Activated CD8-positive, alpha-beta memory T cell treated with anti-CD3 and anti-CD28 coated beads for 36 hours (primary cell): ENCODE measurements around the gene MRGPRX2. TPM values are rescaled to one million over a fixed set of nuclear protein-coding genes. Genes with fewer than 3 reads are reported as not detected.

ENCODE experiments used
- CTCF ChIA-PET: fragments of 350-600 bp; sonication (Branson Sonifier 250); formaldehyde crosslinking; loops from one replicate; lab custom pipeline; 2021; ENCODE audit warnings: antibody characterized with exemption; lab: Charles Lee
- POLR2A ChIA-PET: fragments of 350-600 bp; sonication (Branson Sonifier 250); formaldehyde crosslinking; loops from one replicate; lab custom pipeline; 2021; ENCODE audit warnings: antibody characterized with exemption; lab: Charles Lee
- total RNA-seq, 2 experiments: library from RNA; stranded (reverse); gene quantifications; one replicate each; pipeline ENCODE4 v1.2.3, GENCODE V29; 2021

The MRGPRX2 gene
- not detected for total RNA-seq

DNA sequence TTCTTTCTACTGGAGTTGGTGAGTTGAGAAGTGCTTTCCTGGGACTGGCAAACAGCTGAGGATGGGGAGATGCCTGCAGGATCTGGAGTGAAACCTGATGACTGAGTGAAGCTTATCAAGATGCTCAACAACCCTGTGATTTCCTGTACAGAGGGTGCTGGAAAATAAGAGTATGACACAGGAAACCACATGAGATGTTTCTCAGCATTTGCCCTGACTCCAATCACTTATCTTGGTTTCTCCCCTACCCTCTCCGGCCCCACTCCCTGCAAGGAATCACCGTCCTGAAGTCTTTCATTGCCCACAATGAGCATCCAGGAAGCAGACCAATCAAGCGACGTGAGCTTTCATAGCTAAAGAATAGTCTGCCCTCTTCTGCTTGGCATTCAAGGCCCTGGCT, at the start of gene MRGPRX2:
MRGPRX2 (minus strand) TSS at position 89 of the 400 bp plus-strand sequence. CDS start 4,315 bp downstream, outside the sequence.
- ChIA-PET CTCF (interaction anchor here (2.8 kb wide), 1 partner anchor 10 kb away, joined by 14 read pairs; no protein-coding TSS in a partner anchor), POLR2A (no interaction called here)

DNA sequence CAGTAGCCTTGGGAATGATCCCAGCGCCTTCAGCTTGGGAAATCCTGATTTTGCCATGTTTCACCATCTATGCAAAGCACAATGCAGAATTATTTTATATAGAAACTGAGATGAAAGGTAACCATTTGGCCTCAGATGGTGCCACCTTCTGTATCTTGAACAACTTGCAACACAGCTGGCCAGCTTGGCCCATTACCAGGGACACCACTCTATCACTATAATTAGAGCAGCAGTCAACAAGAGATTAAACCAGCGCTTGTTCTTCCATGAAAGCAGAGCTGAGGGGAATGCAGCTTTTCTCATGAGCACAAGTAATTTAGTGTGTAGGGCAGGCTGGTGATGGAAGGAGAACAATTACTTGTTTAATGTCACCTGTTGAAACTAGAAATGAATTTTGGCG, 49.8 kb upstream of the MRGPRX2 start:
- CTCF ChIA-PET: interaction anchor here (1.3 to 1.4 kb wide), 2 partner anchors 32 to 39 kb away, joined by 3 to 4 read pairs; no protein-coding TSS in a partner anchor
- POLR2A ChIA-PET: no interaction called here

DNA sequence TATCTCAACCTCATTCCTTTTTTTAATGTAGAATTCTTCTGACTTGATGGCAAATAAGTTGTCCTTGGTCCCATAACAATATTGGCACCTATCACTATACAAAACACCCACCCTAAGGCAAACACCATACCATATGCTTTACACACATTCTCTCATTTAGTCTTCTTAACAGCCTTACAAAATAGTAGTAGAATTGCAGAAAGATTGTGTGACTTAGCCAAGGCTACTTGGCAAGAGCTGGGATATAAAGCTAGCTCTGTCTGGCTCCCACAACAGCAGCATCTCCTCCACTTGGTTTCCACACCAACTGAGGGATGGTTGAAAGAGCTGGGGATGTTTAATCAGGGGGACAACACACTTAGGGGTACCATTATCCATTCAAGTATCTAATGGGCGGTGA, 46.6 kb upstream of the MRGPRX2 start:
- ChIA-PET CTCF (no interaction called here), POLR2A (no interaction called here)

DNA sequence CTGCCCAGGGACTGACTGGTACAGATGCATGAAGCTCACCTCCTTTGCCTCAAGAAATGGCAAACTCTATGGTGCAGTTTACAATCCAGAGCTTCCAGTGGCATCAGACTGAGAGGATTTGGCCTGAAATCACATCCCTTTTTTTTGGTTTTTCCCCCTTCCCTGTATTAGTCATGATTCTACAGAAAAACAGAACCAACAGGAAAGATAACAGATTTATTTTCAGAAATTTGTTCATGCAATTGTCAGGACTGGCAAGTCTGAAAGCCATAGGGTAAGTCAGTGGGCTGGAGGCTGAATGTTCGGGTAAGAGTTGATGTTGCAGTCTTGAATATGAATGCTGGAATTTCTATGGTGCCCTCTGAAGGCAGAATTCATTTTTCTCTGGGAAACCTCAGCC, 44.5 kb upstream of the MRGPRX2 start:
- CTCF ChIA-PET: no interaction called here
- POLR2A ChIA-PET: no interaction called here

DNA sequence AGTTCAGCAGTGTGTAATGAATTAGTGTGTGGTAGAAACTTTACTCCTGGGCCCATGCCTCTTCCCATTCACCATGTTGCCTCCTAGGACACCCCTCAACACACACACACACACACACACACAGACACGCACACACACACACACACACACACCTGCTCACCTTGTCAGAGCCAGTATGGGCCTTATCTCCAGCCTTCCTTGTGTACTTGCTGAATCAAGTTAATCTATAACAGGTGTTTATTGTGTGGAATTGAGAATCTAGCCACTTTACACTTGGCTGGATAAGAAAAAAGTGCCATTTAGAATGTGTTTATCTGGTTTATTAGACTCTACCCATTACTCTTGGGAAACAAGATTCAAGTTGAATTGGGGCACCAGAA, 42.0 kb upstream of the MRGPRX2 start:
- CTCF ChIA-PET: interaction anchor here (1.2 kb wide), 1 partner anchor 26 kb away, joined by 3 read pairs; no protein-coding TSS in a partner anchor
- POLR2A ChIA-PET: no interaction called here

DNA sequence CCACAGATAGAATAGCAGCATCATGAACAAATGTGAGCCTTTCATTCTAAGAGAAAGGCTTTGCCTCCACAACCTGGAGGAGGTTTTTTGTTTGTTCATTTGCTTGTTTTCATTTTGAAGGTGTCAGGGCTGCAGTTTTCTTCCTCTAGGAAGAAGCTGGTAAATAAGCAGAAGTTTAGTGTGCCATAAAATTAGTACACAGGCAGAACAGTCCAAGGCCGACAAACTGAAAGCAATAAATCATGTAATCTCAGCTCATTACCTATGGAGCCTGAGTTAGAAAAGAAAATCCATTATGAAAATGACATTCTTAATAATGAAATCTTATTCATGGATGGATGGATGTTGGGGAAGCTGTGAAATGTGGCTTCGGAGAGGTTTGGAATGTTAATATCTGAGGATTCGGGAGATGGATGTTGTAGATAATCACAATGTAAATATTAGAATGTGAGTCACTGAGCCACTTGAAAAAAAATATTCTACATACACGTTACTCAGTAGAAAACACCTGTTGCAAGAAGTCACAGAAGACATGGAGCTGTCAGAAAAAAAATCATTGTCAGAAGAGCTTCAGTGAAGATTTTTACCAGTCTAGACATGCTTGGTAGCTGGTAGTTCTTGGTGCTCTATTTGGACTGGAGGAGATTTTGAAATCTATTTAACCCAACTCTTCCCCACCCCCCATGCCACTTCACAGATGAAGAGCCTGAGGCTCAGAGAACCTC, 41.4 kb upstream of the MRGPRX2 start:
- ChIA-PET CTCF (no interaction called here), POLR2A (no interaction called here)

DNA sequence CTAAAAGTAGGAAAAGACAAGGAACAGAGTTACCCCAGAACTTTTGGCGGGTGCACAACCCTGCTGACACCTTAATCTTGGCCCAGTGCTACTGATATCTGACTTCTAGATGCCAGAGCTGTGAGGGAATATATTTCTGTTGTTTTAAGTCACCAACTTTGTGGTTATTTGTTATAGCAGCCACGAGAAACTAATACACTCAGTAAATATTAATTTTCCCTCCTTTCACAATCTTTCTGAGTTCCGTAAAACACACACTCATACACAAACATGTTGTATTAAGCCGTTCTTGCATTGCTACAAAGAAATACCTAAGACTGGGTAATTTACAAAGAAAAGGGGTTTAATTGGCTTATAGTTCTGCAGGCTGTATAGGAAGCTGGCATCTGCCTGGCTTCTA, 40.4 kb upstream of the MRGPRX2 start:
- POLR2A ChIA-PET: no interaction called here
- CTCF ChIA-PET: no interaction called here

DNA sequence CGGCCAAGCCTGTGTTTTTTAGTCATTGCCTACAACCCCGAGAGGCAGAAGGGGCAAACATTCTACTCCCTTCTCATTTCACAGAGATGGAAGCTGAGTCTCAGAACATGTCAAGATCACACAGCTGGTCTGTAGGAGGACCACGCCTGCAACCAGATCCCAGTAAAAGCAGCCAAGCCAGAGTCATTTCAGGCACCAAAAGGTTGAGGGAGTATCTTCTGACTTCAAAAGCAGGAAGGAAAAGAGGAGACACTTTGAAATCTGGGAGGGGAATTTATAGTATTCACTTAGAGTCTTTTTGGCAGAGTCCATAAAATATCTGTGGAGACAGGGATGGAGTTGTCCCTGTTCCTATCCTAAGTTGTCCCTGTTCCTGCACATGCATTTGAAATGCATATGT, 38.6 kb upstream of the MRGPRX2 start:
- ChIA-PET POLR2A (no interaction called here), CTCF (no interaction called here)

DNA sequence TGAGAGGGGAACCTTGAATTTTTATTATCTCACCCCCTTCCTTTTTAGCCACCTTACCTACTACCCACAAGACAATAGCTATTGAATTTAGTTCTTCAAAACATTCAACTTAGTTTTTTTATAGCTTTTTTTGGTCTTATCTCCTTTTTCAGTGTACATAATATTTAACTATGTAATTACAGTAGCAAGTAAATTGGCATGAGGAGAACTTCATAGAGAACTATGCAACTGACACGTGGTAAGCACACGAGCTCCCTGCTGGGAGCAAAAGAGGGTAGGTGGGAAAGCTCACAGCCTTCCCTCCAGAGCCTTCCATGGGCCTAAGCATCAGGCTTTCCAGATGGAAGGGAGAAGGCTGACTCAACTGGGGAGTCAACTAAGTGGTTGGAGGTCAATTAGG, 34.3 kb upstream of the MRGPRX2 start:
- POLR2A ChIA-PET: no interaction called here
- CTCF ChIA-PET: no interaction called here

DNA sequence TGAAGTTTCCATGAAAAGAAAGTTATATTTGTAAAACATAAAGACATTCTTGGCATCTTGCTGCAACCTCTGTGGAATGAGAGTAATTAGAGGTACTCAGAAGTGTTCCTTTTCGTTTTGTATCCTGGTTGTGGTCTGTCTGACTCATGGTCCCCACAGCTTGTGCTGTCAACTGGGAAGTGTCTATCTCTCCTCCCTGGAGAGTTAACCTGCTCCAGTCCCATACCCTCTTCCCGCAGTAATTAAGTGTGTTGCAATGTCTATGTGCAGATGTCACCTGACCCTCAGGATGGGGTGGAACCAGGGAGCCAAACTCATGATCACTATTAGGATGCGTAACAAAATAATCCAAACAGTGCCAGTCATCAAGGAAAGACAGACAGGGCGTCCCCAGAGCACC, 33.5 kb upstream of the MRGPRX2 start:
- POLR2A ChIA-PET: no interaction called here
- CTCF ChIA-PET: no interaction called here

DNA sequence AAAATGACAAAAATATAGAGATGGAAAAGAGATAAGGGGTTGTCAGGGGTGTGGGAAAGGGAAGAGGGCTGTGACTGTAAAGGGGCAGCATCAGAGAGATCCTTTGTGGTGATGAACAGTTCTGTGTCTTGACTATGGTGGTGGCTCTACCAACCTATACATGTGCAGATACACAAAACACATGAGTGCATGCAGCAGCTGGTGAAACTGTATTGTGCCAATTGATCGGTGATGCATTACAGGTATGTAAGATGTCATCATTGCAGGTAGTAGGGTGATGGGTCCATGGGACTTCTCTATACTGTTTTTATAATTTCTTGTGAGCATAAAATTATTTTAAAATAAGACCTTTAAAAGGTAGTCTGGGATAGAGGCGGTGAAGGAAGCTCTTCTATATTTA, 32.3 kb upstream of the MRGPRX2 start:
- CTCF ChIA-PET: no interaction called here
- POLR2A ChIA-PET: no interaction called here

DNA sequence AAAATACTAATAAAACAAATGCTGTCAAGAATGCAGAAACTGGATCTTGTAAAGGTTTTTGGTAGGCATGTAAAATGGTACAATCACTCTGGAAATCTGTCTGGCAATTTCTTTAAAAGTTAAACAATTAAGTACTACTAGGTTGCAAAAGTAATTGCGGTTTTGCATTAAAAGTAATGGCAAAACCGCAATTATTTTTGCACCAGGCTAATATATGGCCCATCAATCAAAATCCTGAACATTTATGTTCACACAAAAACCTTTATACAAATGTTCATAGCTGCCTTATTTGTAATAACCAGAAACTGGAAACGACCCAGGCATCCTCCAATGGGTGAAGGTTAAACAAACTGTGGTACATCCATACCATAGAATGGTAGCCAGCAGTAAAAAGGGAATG, 31.8 kb upstream of the MRGPRX2 start:
- CTCF ChIA-PET: no interaction called here
- POLR2A ChIA-PET: no interaction called here

DNA sequence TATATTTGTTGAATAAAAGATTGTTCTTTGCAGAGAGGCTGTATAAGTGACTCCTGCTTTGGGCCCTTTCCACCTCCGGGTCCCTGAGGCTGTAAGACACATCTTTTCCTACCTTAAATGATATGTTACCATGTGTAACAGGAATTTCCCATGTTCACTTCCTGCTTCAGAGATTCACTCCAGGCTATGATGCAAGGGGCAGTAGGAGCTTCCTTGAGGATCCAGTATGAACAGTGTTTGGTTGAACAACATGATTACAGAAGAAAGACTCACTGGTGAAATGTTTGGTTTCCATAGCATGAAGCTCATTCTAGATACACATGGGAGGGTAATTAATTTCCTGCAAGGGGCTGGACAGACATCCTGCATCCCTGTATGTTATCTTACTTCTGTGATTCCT, 30.8 kb upstream of the MRGPRX2 start:
- ChIA-PET POLR2A (no interaction called here), CTCF (no interaction called here)

DNA sequence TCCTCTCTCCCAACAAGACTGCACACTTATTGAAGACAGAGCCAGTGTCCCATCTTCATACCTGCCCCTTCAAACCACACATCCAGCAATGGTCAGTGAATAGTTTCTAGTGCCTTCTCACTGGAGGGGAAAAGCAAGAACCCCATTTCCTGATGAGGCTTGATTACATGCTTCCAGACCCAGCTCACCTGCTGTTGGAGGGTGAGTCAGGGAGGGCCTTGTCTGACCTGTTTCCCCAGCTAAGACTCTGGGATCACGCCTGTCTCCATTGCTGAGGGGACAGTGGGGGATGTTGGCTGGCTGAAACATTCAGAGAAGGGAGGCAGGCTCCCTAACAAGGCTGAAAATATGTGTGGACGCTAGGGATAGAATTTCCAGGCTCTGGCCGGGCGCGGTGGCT, 28.9 kb upstream of the MRGPRX2 start:
- ChIA-PET CTCF (interaction anchor here (1.1 kb wide), 1 partner anchor 19 kb away, joined by 3 read pairs; no protein-coding TSS in a partner anchor), POLR2A (no interaction called here)

DNA sequence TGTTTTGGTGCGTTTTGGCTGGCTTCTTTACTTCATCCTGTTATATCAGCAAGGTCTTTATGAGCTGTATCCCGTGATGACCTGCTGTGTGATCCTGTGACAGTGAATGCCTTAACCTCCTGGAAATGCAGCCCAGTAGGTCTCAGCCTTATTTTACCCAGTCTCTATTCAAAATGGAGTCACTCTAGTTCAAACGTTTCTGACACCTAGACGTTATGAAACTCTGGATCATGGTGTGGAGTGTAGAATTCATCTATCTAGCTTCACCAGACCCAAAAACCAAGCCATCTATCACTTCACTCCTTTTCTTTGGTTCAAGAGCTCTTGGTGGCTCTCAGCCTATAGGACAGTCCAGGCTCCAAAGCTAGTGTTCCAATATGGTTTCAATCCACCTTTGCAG, 28.3 kb upstream of the MRGPRX2 start:
- ChIA-PET POLR2A (no interaction called here), CTCF (interaction anchor here (1.1 kb wide), 1 partner anchor 18 kb away, joined by 3 read pairs; no protein-coding TSS in a partner anchor)

DNA sequence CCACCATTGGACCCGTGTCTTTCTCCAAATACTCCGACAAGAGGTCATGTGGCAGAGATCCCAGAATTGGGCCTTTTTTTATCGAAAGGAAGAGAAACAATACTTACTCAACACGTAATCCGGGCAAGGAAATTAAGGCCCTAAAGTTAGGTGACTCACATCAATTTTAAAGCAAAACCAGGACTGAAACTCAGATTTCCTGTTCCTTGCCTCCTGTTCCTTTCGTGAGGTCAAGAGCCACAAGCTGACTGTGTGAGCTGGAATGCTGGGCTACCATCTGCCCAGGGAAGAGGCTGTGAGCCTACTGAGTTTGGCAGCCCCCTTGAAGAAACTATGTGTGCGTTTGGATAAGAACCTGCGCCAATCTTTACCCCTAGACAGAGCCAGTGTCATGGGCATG, 27.1 kb upstream of the MRGPRX2 start:
- ChIA-PET POLR2A (no interaction called here), CTCF (no interaction called here)

DNA sequence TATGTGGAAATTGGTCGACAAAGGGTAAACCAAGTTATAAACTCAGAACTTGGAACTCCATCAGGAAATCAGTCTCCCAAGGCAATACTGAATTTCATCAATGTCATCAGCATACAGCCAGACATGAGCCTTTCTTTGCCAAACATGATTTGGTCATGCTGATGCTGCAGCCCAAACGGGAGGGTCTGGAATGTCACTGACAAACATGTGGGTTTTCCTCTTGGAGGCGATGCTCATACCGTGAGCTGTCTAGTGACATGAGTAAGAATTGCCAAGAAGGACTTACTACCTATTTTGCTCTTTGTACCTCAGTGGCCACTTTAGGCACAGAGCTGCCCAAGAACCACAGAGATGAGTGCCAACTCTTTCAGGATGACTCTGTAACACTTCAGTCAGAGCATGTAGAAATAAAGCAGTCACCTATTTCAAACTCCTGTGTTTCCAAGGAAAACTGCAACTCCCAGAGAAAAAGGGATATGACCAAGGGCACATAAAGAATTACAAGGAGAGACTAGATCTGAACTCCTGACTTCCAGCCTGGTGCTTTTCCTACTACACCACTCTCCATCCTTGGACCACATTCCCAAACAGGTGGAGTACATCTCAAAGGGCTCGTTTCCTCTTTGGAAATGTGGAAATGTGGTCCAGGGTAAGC, 24.3 kb upstream of the MRGPRX2 start:
- ChIA-PET CTCF (no interaction called here), POLR2A (no interaction called here)

DNA sequence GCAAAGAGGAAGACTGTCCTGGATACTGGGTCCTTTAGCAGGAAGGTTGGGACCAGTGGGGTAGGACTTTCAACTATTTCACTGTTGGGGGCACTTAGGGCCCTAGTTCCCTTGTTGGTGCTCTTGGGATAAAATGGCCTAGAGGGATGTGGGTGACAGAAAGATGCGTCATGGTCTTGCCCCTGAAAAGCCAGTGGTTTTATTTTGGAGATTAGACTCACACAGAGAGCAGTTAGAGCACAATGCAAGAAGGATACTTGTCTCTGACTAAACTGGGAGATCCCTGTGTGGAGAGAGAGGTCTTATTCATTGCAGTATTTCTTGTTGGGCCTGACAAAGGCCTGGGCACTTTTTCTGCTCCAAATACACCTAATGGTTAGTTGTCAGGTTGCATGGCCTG, 22.6 kb upstream of the MRGPRX2 start:
- ChIA-PET POLR2A (no interaction called here), CTCF (no interaction called here)

DNA sequence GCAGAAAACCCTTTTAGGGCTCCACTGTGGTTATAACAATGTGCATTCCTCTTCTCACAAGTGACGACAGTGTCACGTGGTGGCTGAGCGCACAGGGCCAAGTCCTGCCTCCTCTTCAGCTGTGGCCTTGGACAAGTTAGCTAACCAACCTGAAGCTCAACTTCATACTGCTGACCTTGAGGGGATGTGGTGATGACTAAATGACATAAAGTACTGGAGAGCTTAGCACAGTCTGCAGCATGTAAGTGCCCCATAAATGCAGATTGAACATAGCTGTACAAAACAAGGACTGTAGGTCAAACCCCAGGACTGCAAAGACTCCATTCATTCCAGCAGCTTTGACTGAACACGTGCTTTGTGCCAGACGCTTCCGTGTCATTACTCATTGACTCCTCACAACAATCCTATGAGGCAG, 20.1 kb upstream of the MRGPRX2 start:
- ChIA-PET CTCF (no interaction called here), POLR2A (no interaction called here)

DNA sequence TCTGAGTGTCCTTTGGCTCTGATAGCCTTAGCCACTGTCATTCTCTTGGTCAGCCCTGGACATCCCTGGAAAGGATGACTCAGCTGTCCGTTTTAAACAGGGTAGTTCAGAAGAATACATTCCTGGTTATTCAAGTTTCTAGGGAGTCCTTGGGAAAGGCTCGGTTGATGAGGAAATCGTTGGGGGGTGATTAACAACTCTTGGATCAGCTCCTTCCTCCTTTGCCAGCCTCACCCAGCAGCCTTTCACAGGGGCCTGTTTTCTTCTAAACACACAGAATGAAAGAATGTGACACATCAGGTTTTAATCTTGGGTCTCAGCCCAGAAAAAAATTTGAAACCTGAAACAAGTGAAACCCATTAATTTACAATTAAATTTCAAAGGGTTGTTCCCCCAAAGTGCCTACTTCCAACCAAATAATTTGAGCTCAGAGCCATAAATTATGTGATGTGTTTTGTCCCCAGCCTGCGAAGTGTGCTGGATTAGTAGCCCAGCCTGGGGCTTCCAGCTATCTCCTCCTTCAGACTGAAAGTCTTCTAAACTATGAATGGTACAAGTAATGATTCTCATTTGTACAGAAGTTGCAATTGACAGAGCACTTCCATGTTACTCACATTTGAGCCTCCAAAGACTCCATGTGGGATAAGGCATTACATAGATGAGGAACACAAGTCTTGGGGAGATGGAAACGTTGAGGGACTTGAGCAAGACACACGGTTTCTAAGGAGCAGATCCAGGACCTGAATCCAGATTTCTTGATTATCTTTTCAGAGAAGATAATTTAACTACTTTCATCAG, 19.3 kb upstream of the MRGPRX2 start:
- ChIA-PET CTCF (no interaction called here), POLR2A (no interaction called here)
